ENCODE results near the gene DHX29.
"Not testable (repeated sequence)": the region's sequence is repeated elsewhere in the genome, so short reads cannot be mapped to it uniquely, and the experiment has no call there.

DHX29 gene, protein sequence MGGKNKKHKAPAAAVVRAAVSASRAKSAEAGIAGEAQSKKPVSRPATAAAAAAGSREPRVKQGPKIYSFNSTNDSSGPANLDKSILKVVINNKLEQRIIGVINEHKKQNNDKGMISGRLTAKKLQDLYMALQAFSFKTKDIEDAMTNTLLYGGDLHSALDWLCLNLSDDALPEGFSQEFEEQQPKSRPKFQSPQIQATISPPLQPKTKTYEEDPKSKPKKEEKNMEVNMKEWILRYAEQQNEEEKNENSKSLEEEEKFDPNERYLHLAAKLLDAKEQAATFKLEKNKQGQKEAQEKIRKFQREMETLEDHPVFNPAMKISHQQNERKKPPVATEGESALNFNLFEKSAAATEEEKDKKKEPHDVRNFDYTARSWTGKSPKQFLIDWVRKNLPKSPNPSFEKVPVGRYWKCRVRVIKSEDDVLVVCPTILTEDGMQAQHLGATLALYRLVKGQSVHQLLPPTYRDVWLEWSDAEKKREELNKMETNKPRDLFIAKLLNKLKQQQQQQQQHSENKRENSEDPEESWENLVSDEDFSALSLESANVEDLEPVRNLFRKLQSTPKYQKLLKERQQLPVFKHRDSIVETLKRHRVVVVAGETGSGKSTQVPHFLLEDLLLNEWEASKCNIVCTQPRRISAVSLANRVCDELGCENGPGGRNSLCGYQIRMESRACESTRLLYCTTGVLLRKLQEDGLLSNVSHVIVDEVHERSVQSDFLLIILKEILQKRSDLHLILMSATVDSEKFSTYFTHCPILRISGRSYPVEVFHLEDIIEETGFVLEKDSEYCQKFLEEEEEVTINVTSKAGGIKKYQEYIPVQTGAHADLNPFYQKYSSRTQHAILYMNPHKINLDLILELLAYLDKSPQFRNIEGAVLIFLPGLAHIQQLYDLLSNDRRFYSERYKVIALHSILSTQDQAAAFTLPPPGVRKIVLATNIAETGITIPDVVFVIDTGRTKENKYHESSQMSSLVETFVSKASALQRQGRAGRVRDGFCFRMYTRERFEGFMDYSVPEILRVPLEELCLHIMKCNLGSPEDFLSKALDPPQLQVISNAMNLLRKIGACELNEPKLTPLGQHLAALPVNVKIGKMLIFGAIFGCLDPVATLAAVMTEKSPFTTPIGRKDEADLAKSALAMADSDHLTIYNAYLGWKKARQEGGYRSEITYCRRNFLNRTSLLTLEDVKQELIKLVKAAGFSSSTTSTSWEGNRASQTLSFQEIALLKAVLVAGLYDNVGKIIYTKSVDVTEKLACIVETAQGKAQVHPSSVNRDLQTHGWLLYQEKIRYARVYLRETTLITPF (N-terminal part only)

GRCh38 chr5:55307383-55308253 is at the start of gene DHX29, which contains the start of gene MTREX:
DHX29 (minus strand) TSS chr5:55307694; CDS start chr5:55307573, 121 bp downstream.
MTREX (plus strand) TSS chr5:55307989; CDS start chr5:55308014, 25 bp downstream.
- DNase-seq (ENCODE audit: low read depth), result peak; percentile 83

DNA sequence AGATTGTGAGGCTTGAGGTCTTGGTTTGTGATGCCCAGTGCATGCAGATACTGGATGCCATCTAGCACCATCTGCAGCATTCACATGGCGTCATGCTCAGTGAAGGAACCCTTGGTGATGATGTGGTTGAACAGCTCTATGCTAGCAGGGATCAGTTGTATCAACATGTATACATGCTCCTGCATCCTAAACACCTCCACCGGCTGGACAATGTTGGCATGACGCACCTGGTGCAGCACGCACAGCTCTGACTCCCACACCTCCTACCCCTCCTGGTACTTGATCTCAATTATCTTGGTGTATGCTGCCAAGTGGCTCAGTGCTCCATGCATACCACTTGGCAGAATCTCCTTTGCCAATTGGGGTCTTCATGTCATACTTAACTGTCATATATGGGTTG is 49.4 kb upstream of the DHX29 start:
- no peak for DNase-seq (ENCODE audit: low read depth)

- DNase-seq (ENCODE audit: low read depth), result no peak
Observed at GRCh38 chr5:55350754-55351153, 43.3 kb upstream of the DHX29 start.

GRCh38 chr5:55347786-55348185 is 40.3 kb upstream of the DHX29 start:
- DNase-seq (ENCODE audit: low read depth), result no peak

DNA sequence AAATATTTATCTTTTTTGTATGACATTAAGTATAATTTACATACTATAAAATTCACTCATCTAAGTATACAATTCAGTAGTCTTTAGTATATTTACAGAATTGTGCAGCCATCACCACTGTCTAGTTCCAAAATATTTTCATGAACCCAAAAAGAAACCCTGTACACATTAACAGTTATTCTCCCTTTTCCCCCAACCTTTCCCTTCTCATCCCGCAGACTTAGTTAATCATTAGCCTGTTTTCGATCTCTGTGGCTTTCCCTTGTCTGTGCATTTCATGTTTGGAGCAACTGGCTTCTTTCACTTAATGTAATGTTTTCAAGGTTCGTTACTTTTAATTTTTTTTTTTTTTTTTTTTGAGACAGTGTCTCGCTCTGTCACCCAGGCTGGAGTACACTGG is 37.8 kb upstream of the DHX29 start:
- no peak for DNase-seq (ENCODE audit: low read depth)

DNA sequence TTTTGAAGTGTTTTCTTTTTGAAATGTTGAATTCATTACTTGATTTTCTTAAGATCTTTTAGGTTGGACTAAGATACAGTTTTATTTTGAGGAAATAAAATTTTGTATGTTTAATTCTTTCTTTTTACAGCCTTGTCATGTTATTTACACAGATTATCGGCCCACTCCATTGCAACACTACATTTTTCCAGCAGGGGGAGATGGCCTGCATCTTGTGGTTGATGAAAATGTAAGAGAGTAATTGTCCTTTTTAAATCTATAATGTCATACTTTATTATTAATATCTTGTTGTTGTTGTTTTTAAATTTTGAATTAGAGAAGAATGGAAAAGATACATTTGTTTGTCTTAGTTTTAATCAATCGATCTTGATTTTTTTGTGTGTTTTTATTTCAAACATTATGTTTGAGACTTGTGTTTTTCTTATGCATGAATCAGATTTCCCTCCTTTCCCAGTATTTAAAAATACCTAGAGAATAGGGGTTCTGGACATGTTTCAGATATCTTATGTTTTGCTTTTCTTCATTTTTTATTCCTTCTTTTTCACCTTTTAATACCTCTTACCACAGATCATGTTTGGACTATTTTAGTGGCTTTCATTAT is 37.0 kb upstream of the DHX29 start:
- peak; percentile 55 for DNase-seq (ENCODE audit: low read depth)

- DNase-seq (ENCODE audit: low read depth), result no peak
Observed at GRCh38 chr5:55343609-55344008, 36.1 kb upstream of the DHX29 start.

GRCh38 chr5:55343107-55343506 is 35.6 kb upstream of the DHX29 start:
- DNase-seq (ENCODE audit: low read depth), result no peak

DNA sequence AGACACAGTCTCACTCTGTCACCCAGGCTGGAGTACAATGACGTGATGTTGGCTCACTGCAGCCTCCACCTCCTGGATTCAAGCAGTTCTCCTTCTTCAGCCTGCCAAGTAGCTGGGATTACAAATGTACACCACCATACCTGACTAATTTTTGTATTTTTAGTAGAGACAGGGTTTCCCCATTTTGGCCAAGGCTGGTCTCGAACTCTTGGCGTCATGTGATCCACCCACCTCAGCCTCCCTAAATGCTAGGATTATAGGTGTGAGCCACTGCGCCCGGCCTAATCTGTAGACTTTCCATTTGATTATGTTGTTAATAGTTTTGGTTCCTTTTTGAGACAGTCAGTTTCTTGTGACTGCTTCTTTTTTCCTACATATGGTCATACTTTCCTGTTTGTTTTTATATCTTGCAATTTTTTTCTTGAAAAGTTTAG is 31.3 kb upstream of the DHX29 start:
- peak; percentile 43 for DNase-seq (ENCODE audit: low read depth)

DNA sequence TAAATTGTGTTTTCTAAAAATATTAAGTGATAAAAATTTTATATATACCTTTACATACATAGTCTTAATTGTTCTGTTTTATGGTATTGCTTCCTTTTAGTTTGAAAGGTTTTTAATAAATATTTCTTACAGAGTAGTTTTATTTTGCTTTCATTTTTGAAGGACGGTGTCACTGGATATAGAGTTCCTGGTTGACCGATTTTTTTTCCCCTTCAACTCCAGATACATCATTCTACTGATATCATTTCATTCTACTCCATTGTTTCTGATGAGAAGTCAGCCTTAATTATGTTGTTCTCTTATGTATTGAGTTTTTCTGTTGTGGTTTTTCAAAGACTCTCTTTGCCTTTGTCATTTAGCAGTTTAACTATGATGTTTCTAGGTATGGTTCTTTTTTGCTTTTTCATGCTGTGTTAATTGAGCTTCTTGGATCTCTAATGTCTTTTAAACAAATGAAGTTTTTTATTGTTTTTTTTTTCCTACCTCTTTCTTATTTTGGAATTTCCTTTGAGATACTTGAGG is 30.7 kb upstream of the DHX29 start:
- no peak for DNase-seq (ENCODE audit: low read depth)

GRCh38 chr5:55333811-55334210 is 26.3 kb upstream of the DHX29 start:
- no peak for DNase-seq (ENCODE audit: low read depth)

GRCh38 chr5:55333017-55333416 is 25.5 kb upstream of the DHX29 start:
- no peak for DNase-seq (ENCODE audit: low read depth)

DNA sequence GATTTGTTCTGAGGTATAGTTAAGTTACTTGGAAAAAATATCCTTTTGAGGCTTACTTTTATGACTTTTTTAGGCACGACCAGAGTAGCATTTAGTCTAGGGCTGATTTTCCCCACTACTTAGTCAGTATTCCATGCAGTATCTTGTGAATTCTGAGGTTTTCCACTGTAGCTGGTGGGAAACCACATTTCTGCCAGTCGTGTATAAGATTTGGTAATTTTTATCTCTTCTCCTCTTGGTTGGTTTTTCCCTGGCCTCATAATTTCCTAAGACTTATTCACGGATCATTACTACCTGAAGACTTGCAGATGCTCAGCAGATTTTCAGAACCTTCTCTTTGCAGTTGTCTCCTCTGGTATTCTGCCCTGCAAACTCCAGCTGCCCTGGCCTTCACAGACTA is 23.8 kb upstream of the DHX29 start:
- DNase-seq (ENCODE audit: low read depth), result no peak

- DNase-seq (ENCODE audit: low read depth), result no peak
Observed at GRCh38 chr5:55327281-55327680, 19.8 kb upstream of the DHX29 start.

GRCh38 chr5:55325621-55326020 is 18.1 kb upstream of the DHX29 start:
- no peak for DNase-seq (ENCODE audit: low read depth)

DNA sequence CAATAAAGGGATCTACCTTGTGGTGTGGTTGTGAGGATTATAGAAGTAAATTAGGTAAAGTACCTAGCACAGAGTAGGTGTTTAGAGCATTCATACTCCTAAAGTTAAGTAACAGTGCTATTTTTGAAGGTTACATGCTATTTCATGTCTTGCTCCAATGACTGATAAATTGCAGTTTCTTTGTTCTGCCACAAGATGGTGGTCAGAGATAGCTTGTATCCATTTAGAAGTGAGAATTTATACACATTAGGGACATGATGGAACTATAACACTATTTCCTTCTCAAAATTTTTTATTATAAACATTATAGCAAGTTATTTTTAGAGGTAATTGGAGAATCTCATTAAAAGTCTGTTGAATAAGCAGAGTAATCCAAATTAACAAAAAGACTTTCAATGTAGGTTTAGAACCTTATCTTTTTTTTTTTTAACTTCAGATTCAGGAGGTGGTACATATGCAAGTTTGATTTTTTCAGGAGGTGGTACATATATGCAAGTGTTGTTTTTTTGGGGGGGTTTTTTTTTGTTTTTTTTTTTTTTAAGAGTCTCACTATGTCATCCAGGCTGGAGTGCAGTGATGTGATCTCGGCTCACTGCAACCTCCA is 17.4 kb upstream of the DHX29 start:
- no peak for DNase-seq (ENCODE audit: low read depth)

DNA sequence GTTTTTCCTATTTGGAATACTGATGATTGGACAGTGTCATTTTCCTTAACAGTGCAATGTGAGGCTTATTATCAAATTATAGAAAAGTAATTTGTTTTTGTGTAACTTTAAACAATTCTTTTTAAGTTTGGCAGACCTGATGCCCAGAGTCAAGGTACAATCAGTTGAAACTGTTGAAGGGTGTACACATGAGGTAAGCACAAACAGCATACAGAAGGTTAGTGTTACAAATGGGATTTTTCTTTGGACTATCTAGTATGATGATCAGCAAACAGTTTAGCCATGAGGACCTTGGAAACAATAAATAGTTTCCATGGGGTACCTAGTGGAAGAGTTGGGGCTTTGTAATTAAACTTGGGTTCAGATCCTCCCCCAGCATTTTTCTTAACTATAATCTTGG is 16.5 kb upstream of the DHX29 start:
- DNase-seq (ENCODE audit: low read depth), result no peak

DNA sequence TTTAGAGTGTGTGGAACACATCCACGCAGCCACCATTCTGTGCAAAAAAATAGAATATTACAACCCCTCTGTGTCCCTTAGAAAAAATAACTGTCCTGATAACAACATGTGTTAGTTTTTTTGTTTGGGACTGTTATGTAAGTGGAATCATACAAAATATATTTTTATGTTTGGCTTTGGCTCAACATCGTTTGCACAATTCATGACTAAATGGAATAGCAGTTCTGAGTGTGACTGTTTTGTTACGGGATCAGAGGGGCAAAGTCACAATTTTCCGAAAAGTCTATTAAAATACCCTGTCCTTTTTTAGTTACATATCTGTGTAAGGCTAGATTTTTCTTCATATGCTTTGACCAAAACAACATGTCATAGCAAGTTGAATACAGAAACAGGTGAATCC is 13.1 kb upstream of the DHX29 start:
- DNase-seq (ENCODE audit: low read depth), result no peak

- no peak for DNase-seq (ENCODE audit: low read depth)
Observed at GRCh38 chr5:55319491-55319890, 12.0 kb upstream of the DHX29 start.

GRCh38 chr5:55318237-55318636 is 10.7 kb upstream of the DHX29 start:
- DNase-seq (ENCODE audit: low read depth), result not testable (repeated sequence)
